ENCODE measurements around the gene ALK. TPM values are rescaled to one million over a fixed set of nuclear protein-coding genes. Genes with fewer than 3 reads are reported as not detected.
A peak's percentile ranks its signal among the peaks of the same experiment; 100 is the strongest.

ALK gene
- total RNA-seq, 1 donor from 2014 or later = under 0.01 TPM

DNA sequence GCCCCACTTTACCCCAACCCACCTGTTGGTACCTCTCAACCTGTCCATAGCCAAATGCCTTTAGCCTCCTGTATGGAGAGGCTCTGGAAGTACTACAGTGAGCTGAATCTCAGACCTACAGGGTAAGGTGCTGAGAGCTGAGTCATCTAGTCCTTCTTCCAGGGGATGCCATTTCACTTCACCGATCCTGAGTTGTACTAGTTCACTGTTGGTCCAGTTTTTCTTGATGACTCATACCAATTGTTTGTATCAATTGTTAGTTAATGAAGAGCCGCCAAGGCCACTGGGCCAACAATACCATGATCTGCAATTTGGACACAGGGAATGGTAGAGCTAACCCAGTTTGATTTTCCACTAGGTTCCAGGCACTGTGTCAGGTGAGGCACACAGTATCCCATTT lies 549.2 kb downstream of the ALK start:
- TF ChIP-seq, protein P1, sequence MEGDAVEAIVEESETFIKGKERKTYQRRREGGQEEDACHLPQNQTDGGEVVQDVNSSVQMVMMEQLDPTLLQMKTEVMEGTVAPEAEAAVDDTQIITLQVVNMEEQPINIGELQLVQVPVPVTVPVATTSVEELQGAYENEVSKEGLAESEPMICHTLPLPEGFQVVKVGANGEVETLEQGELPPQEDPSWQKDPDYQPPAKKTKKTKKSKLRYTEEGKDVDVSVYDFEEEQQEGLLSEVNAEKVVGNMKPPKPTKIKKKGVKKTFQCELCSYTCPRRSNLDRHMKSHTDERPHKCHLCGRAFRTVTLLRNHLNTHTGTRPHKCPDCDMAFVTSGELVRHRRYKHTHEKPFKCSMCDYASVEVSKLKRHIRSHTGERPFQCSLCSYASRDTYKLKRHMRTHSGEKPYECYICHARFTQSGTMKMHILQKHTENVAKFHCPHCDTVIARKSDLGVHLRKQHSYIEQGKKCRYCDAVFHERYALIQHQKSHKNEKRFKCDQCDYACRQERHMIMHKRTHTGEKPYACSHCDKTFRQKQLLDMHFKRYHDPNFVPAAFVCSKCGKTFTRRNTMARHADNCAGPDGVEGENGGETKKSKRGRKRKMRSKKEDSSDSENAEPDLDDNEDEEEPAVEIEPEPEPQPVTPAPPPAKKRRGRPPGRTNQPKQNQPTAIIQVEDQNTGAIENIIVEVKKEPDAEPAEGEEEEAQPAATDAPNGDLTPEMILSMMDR (conservative IDR thresholded peaks at IDR 0.05; ENCODE audit: low read depth, low read length) = no peak
- H3K4me3 ChIP-seq (ENCODE audit: low read depth, low read length) = no peak overlapping the region
- DNase-seq (ENCODE audit: low read depth) = peak; percentile 79

DNA sequence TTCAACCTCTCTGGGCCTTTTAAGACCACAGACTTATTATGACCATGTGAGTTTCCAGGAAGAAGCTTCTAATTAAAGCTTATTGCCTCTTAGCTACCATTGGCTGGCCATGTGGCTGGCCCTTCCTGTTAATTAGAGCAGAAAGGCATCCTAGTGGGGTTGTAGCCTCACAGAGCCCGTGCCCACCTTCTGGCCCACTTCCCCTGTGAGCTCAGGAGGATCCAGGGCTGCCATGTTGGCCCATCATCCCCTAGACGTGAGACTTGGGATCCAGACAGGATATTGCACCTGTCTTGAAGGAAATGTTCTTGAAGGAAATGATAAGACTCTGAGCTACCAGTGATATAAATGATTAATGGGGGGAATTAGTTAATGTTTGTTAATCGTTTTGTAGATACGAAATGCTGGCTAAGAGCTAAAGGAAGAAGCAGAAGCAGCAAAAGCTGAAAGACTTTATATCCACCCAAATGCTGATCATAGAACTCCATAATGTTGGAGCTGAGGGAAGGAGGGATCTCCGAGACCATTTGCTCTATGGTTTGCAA lies 550.7 kb downstream of the ALK start:
- H3K4me3 ChIP-seq (ENCODE audit: low read depth, low read length) = no peak overlapping the region
- DNase-seq (ENCODE audit: low read depth) = no peak
- TF ChIP-seq, protein P1 (conservative IDR thresholded peaks at IDR 0.05; ENCODE audit: low read depth, low read length) = no peak

DNA sequence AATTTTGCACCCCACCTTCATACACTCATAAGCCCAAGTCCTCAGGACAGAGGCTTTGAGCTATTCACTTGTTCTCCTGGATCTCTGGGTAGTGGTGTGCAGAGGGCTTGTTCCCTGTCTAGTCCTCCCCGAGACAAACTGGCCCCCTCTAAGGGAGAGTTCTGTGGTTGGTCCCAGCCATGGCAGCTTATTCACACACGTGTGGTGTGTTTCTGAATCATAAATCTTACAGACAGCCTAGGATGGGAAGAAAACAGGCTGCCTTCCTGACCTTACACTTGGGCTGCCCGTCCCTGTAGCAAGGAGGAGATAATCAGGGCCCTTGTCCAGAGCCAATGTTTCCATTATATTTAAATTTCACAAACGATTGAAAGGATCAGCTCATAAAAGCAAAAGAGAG lies 551.2 kb downstream of the ALK start:
- DNase-seq (ENCODE audit: low read depth) = no peak
- TF ChIP-seq, protein P1 (conservative IDR thresholded peaks at IDR 0.05; ENCODE audit: low read depth, low read length) = no peak

DNA sequence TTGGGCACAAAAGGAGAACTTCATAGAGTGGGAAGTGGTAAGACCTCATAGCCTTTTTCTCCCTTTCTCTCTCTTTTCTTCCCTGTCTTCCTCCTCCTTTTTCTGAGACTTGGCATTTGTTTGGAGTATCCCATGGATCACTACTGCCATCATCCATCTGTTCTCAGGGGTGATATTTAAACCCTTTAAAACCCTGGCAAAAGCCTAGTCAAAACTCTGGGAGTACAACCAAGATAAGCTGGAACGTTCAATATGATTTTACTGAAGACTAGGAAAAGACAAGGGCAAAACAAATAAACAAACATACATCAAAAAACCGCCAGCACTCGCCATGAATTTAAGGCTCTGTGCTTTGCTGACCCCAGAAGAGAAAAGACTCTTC lies 552.7 kb downstream of the ALK start:
- TF ChIP-seq, protein P1 (conservative IDR thresholded peaks at IDR 0.05; ENCODE audit: low read depth, low read length) = no peak
- DNase-seq (ENCODE audit: low read depth) = no peak
- no peak overlapping the region for H3K4me3 ChIP-seq (ENCODE audit: low read depth, low read length)

More for the DNA sequence above, 551.2 kb downstream of the ALK start:
- H3K4me3 ChIP-seq (ENCODE audit: low read depth, low read length) = no peak overlapping the region

DNA sequence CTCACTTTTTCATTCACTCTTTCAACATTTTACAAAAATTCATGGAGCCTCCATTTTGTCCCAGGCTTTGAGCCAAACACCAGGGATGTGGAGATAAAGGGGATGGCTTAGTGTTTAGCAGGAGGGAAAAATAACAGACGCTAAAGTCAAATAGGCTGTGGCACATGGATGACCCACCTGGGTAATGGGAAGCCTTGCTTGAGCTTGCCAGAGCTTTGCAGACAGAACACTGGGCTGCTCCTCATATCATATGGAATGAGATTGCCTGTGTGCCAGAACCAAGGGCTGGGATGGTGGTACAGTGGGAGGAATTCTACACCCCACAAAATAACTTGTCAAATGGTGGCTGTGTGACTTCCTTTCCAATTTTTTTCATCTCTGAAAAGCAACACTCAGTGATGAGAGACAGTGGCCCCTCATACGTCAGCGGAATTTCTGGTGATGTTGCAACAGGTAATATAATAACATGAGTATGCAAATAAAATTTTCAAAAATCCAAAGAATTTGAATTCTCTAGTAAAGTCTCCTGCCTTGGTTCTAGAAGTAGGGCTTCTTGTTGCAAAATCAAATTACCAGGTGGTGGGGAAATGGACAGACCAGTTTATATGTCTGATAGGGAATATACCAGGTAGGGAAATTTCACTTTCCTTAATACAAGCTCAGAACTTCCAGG lies 553.3 kb downstream of the ALK start:
- H3K4me3 ChIP-seq (ENCODE audit: low read depth, low read length) = no peak overlapping the region
- DNase-seq (ENCODE audit: low read depth) = no peak
- TF ChIP-seq, protein P1 (conservative IDR thresholded peaks at IDR 0.05; ENCODE audit: low read depth, low read length) = no peak

DNA sequence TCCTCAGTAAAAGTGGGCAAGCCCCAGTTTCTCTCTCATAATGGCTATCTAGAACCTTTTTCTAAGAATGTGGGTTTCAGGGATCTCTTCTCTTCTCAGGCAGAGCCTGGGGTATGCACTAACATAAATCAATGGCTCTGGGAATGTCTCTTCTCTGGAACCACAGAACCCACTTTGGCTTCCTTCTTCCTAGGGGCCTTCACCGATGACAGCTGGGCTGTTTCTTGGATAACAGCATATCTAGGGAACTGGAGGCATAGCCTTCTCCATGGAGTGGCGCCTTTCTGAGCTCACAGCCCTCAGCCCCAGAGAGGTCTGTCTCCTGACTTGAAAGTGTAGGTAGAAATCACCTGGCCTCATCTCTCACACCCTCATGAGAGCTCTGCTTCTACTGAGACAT lies 558.3 kb downstream of the ALK start:
- TF ChIP-seq, protein P1 (conservative IDR thresholded peaks at IDR 0.05; ENCODE audit: low read depth, low read length) = no peak
- no peak for DNase-seq (ENCODE audit: low read depth)
- H3K4me3 ChIP-seq (ENCODE audit: low read depth, low read length) = no peak overlapping the region

DNA sequence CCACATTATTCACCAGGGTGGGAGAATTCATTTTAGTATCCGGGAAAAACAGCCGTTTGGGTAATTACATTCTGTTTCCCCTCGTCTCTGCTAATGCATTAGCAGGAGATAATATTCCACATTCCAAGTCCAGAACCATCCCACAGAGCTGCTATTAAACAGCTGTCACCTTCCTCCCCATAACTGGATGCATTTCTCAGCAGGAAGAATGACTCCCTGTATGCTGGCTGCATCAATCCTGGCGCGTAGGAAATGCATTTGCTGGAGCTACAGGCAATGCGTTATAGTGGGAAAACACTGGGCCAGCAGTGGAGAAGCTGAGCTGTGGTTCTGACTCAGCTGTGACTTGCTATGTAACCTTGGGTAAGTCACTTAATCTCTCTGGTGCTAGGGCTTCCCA lies 560.2 kb downstream of the ALK start:
- DNase-seq (ENCODE audit: low read depth) = no peak
- TF ChIP-seq, protein P1 (conservative IDR thresholded peaks at IDR 0.05; ENCODE audit: low read depth, low read length) = no peak
- H3K4me3 ChIP-seq (ENCODE audit: low read depth, low read length) = no peak overlapping the region
